GM23338 (cell line): ENCODE results near the gene CCL23. TPM values are rescaled to one million over a fixed set of nuclear protein-coding genes. Genes with fewer than 3 reads are reported as not detected.

ENCODE experiments used
- ATAC-seq: fragments of 200-7000 bp; cut with Tn5 transposase; 3 replicates; pipeline ENCODE4 v1.9.1; 2020
- DNase-seq: peaks from one replicate; pipeline ENCODE4 v3.0.0-alpha.2; 2015; ENCODE audit warnings: low spot score
- H2AFZ ChIP-seq: fragments of 200-600 bp; sonication (generic); 2 replicates; pipeline ENCODE4 v1.8.0; 2016; ENCODE audit warnings: antibody characterized with exemption, mild to moderate bottlenecking, moderate library complexity
- H3F3A ChIP-seq: fragments of 200-600 bp; sonication (generic); replicated peaks from 2 replicates; pipeline ENCODE4 v1.8.0; 2017; ENCODE audit warnings: antibody characterized with exemption, mixed run types, low read depth
- H3K27ac ChIP-seq: fragments of 200-600 bp; sonication (generic); 2 replicates; pipeline ENCODE4 v1.6.1; 2016; ENCODE audit warnings: low read depth
- H3K27me3 ChIP-seq: fragments of 200-600 bp; sonication (generic); 2 replicates; pipeline ENCODE4 v1.8.0; 2016; ENCODE audit warnings: mild to moderate bottlenecking, mixed run types, moderate library complexity; ENCODE audit not compliant: insufficient read depth
- H3K36me3 ChIP-seq: fragments of 200-600 bp; sonication (generic); 2 replicates; pipeline ENCODE4 v1.8.0; 2016; ENCODE audit warnings: mild to moderate bottlenecking; ENCODE audit not compliant: insufficient read depth
- H3K4me1 ChIP-seq: fragments of 200-600 bp; sonication (generic); 2 replicates; pipeline ENCODE4 v1.8.0; 2016; ENCODE audit warnings: mild to moderate bottlenecking, moderate library complexity; ENCODE audit not compliant: insufficient read depth
- H3K4me2 ChIP-seq: fragments of 200-600 bp; sonication (generic); 2 replicates; pipeline ENCODE4 v1.7.1; 2017; ENCODE audit warnings: mixed run types
- H3K4me3 ChIP-seq: fragments of 200-600 bp; sonication (generic); 2 replicates; pipeline ENCODE4 v1.6.1; 2016; ENCODE audit warnings: mixed run types
- H3K79me2 ChIP-seq: fragments of 200-600 bp; sonication (generic); replicated peaks from 2 replicates; pipeline ENCODE4 v1.8.0; 2017; ENCODE audit warnings: mild to moderate bottlenecking; ENCODE audit not compliant: insufficient read depth
- H3K9me2 ChIP-seq: fragments of 200-600 bp; sonication (generic); 2 replicates; pipeline ENCODE4 v1.8.0; 2017; ENCODE audit not compliant: insufficient read depth
- H4K20me1 ChIP-seq: fragments of 200-600 bp; sonication (generic); replicated peaks from 2 replicates; pipeline ENCODE4 v1.8.0; 2017; ENCODE audit warnings: mild to moderate bottlenecking; ENCODE audit not compliant: insufficient read depth
- H3K27ac Mint-ChIP-seq: 2 replicates; pipeline ENCODE4 v1.8.0; 2020; ENCODE audit warnings: inconsistent platforms, mild to moderate bottlenecking, moderate library complexity, mixed read lengths
- H3K27me3 Mint-ChIP-seq: 3 replicates; pipeline ENCODE4 v1.8.0; 2022; ENCODE audit warnings: low read depth, mild to moderate bottlenecking, moderate library complexity, mixed read lengths, inconsistent platforms; ENCODE audit not compliant: insufficient read depth, poor library complexity
- H3K36me3 Mint-ChIP-seq: 3 replicates; pipeline ENCODE4 v1.8.0; 2021; ENCODE audit warnings: low read depth, mild to moderate bottlenecking, inconsistent platforms, moderate library complexity, mixed read lengths
- H3K4me1 Mint-ChIP-seq: 3 replicates; pipeline ENCODE4 v1.8.0; 2020; ENCODE audit warnings: mild to moderate bottlenecking, inconsistent platforms, mixed read lengths
- H3K4me3 Mint-ChIP-seq: 3 replicates; pipeline ENCODE4 v1.8.0; 2021; ENCODE audit warnings: moderate library complexity, mild to moderate bottlenecking, inconsistent platforms, mixed read lengths
- H3K9me3 Mint-ChIP-seq: 3 replicates; pipeline ENCODE4 v1.8.0; 2020; ENCODE audit warnings: moderate library complexity, mild to moderate bottlenecking, inconsistent platforms, mixed read lengths
- EZH2 ChIP-seq: fragments of 200-600 bp; sonication (generic); IDR thresholded peaks from one replicate; pipeline ENCODE4 v1.8.0; 2017; ENCODE audit warnings: antibody characterized with exemption, mild to moderate bottlenecking, low read depth; ENCODE audit not compliant: unreplicated experiment
- EZH2phosphoT487 ChIP-seq: fragments of 200-600 bp; sonication (generic); IDR thresholded peaks from one replicate; pipeline ENCODE4 v1.8.1; 2018; ENCODE audit warnings: antibody characterized with exemption; ENCODE audit not compliant: unreplicated experiment
- JUNB ChIP-seq: IDR thresholded peaks from one replicate; pipeline ENCODE4 v1.6.1; 2016; ENCODE audit warnings: antibody characterized with exemption; ENCODE audit not compliant: unreplicated experiment
- NANOG ChIP-seq: IDR thresholded peaks from 2 replicates; pipeline ENCODE4 v1.6.1; 2016; ENCODE audit warnings: antibody characterized with exemption, borderline replicate concordance
- POLR2AphosphoS5 ChIP-seq: IDR thresholded peaks from 2 replicates; pipeline ENCODE4 v1.6.1; 2016; ENCODE audit warnings: antibody characterized with exemption, low read depth
- ZNF331 ChIP-seq: fragments of 250-450 bp; sonication (Bioruptor Pico); IDR thresholded peaks from 2 replicates; pipeline ENCODE4 v1.5.0; 2020; ENCODE audit warnings: low read depth, mild to moderate bottlenecking, moderate library complexity
- polyA plus RNA-seq: library from polyadenylated mRNA; unstranded; fragments of >200 nt; fragmentation: Nextera tagmentation; extraction: Ambion mirVana; gene quantifications from 2 replicates; pipeline ENCODE4 v1.2.1, GENCODE V29; 2016
- total RNA-seq: library from RNA; depleted of rRNA; stranded (reverse); fragments of >200 nt; shearing (Covaris generic); gene quantifications from 2 replicates; pipeline ENCODE4 v1.2.3, GENCODE V29; 2014
- TF ChIP-seq, protein P1 (sequence below), 2 experiments: fragments of 200-600 bp in 1 of 2; sonication (generic) in 1 of 2; conservative IDR thresholded peaks; 2 replicates each; pipeline versions ENCODE4 v1.5.1 to v1.6.1; 2016 to 2017; ENCODE audit warnings: antibody characterized with exemption in 2 of 2, low read depth in 2 of 2, mild to moderate bottlenecking in 2 of 2, moderate library complexity in 1 of 2
- TF ChIP-seq, protein P2 (sequence below): fragments of 250-450 bp; sonication (Bioruptor Pico); IDR thresholded peaks from 2 replicates; pipeline ENCODE4 v1.5.0; 2020; ENCODE audit warnings: mild to moderate bottlenecking, moderate library complexity

CCL23 gene
- total and polyA plus RNA-seq, 2 experiments from 2014 or later, result not detected

DNA sequence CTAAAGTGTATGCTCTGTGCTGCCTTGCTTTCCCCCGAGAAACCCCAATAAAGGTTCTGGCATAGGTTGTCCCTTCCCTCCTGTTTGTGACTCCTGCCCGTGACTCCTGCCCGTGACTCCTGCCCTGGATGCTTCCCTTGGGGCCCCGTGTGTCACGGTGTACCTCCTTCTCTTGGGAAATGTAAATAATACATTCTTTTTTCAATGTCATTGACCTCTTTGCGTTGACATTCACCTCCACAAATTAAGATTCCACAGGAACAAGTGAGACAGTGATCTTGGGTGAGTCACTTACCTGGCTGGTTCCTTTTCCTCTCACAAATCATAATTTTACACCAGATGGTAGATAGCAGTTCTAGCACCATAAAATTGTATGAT is 17.1 kb downstream of the CCL23 start:
- H3K9me3 Mint-ChIP-seq, result no peaks in the 10 kb centered on the region; the same call in 2 of the 3 replicates
- Histone ChIP-seq H3K9me2 (peaks cover 3% of the 10 kb centered on the region; the same call in 1 of the 2 replicates), H2AFZ (no peak overlapping the region; the same call in 1 of the 2 replicates), H3K4me3 (no peak overlapping the region), H3K36me3 (no peaks in the 10 kb centered on the region), H3K4me1 (no peaks in the 10 kb centered on the region), H3K4me2 (no peak overlapping the region), H3K27me3 (no peaks in the 10 kb centered on the region), H3K79me2 (no peaks in the 10 kb centered on the region), H3K27ac (no peak overlapping the region), H3F3A (no peaks in the 10 kb centered on the region), H4K20me1 (no peaks in the 10 kb centered on the region)
- TF ChIP-seq NANOG (no peak), JUNB (no peak), POLR2AphosphoS5 (no peak), ZNF331 (CRISPR knock-in tag) (no peak), EZH2 (no peak), EZH2phosphoT487 (no peak)
- TF ChIP-seq, protein P1, sequence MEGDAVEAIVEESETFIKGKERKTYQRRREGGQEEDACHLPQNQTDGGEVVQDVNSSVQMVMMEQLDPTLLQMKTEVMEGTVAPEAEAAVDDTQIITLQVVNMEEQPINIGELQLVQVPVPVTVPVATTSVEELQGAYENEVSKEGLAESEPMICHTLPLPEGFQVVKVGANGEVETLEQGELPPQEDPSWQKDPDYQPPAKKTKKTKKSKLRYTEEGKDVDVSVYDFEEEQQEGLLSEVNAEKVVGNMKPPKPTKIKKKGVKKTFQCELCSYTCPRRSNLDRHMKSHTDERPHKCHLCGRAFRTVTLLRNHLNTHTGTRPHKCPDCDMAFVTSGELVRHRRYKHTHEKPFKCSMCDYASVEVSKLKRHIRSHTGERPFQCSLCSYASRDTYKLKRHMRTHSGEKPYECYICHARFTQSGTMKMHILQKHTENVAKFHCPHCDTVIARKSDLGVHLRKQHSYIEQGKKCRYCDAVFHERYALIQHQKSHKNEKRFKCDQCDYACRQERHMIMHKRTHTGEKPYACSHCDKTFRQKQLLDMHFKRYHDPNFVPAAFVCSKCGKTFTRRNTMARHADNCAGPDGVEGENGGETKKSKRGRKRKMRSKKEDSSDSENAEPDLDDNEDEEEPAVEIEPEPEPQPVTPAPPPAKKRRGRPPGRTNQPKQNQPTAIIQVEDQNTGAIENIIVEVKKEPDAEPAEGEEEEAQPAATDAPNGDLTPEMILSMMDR (conservative IDR thresholded peaks at IDR 0.05; ENCODE audit: low read depth in 2 of 2), result no peak
- TF ChIP-seq, protein P2, sequence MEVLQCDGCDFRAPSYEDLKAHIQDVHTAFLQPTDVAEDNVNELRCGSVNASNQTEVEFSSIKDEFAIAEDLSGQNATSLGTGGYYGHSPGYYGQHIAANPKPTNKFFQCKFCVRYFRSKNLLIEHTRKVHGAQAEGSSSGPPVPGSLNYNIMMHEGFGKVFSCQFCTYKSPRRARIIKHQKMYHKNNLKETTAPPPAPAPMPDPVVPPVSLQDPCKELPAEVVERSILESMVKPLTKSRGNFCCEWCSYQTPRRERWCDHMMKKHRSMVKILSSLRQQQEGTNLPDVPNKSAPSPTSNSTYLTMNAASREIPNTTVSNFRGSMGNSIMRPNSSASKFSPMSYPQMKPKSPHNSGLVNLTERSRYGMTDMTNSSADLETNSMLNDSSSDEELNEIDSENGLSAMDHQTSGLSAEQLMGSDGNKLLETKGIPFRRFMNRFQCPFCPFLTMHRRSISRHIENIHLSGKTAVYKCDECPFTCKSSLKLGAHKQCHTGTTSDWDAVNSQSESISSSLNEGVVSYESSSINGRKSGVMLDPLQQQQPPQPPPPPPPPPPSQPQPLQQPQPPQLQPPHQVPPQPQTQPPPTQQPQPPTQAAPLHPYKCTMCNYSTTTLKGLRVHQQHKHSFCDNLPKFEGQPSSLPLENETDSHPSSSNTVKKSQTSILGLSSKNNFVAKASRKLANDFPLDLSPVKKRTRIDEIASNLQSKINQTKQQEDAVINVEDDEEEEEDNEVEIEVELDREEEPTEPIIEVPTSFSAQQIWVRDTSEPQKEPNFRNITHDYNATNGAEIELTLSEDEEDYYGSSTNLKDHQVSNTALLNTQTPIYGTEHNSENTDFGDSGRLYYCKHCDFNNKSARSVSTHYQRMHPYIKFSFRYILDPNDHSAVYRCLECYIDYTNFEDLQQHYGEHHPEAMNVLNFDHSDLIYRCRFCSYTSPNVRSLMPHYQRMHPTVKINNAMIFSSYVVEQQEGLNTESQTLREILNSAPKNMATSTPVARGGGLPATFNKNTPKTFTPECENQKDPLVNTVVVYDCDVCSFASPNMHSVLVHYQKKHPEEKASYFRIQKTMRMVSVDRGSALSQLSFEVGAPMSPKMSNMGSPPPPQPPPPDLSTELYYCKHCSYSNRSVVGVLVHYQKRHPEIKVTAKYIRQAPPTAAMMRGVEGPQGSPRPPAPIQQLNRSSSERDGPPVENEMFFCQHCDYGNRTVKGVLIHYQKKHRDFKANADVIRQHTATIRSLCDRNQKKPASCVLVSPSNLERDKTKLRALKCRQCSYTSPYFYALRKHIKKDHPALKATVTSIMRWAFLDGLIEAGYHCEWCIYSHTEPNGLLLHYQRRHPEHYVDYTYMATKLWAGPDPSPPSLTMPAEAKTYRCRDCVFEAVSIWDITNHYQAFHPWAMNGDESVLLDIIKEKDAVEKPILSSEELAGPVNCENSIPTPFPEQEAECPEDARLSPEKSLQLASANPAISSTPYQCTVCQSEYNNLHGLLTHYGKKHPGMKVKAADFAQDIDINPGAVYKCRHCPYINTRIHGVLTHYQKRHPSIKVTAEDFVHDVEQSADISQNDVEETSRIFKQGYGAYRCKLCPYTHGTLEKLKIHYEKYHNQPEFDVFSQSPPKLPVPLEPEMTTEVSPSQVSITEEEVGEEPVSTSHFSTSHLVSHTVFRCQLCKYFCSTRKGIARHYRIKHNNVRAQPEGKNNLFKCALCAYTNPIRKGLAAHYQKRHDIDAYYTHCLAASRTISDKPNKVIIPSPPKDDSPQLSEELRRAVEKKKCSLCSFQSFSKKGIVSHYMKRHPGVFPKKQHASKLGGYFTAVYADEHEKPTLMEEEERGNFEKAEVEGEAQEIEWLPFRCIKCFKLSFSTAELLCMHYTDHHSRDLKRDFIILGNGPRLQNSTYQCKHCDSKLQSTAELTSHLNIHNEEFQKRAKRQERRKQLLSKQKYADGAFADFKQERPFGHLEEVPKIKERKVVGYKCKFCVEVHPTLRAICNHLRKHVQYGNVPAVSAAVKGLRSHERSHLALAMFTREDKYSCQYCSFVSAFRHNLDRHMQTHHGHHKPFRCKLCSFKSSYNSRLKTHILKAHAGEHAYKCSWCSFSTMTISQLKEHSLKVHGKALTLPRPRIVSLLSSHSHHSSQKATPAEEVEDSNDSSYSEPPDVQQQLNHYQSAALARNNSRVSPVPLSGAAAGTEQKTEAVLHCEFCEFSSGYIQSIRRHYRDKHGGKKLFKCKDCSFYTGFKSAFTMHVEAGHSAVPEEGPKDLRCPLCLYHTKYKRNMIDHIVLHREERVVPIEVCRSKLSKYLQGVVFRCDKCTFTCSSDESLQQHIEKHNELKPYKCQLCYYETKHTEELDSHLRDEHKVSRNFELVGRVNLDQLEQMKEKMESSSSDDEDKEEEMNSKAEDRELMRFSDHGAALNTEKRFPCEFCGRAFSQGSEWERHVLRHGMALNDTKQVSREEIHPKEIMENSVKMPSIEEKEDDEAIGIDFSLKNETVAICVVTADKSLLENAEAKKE, result no peak
- no peaks in the 10 kb centered on the region for H3K27me3 Mint-ChIP-seq
- peaks cover 7% of the 10 kb centered on the region for H3K4me1 Mint-ChIP-seq
- H3K4me3 Mint-ChIP-seq, result no peak overlapping the region
- no peak overlapping the region for H3K27ac Mint-ChIP-seq
- DNase-seq (no peak), ATAC-seq (no peak)
- no peaks in the 10 kb centered on the region for H3K36me3 Mint-ChIP-seq
